ENCODE results near the gene SERPIND1.

Gene SERPIND1

GRCh38 chr22:20752104-20752741, 21.7 kb upstream of the SERPIND1 start:
- H3K36me3 ChIP-seq (ENCODE audit: control insufficient read depth in 1 of 2, insufficient read depth in 2 of 2, low read depth in 1 of 2, low read length in 2 of 2): peaks cover 37 to 74% of the 10 kb centered on the region in 2 experiments
- H2AK5ac ChIP-seq (ENCODE audit: low read length, severe bottlenecking): peak overlapping the region; percentile 6
- no peak overlapping the region for H2BK12ac ChIP-seq (ENCODE audit: low read length in 2 of 2)
- H3K4me3 ChIP-seq (ENCODE audit: insufficient read depth in 1 of 2, low read depth in 1 of 2, low read length in 2 of 2): no peak overlapping the region
- no peak overlapping the region for H4K91ac ChIP-seq (ENCODE audit: low read length)
- H3K4ac ChIP-seq (ENCODE audit: low read depth in 1 of 2, low read length in 2 of 2): no peak overlapping the region
- no peak for DNase-seq
- H3K79me1 ChIP-seq (replicated peaks; ENCODE audit: low read length, poor library complexity, severe bottlenecking): peaks cover 2% of the 10 kb centered on the region
- no peak overlapping the region for H3K27ac ChIP-seq (ENCODE audit: low read length, poor library complexity, severe bottlenecking)
- H3K23ac ChIP-seq (ENCODE audit: low read length in 2 of 2): no peak overlapping the region
- no peak overlapping the region for H3K4me2 ChIP-seq (ENCODE audit: low read length, poor library complexity, severe bottlenecking)
- H2BK120ac ChIP-seq (ENCODE audit: low read depth, low read length): no peak overlapping the region
- H3K9ac ChIP-seq (ENCODE audit: low read length): no peak overlapping the region
- no peak overlapping the region for H2AFZ ChIP-seq (ENCODE audit: low read depth, low read length)
- H4K8ac ChIP-seq (ENCODE audit: low read length): no peak overlapping the region
- H3K27me3 ChIP-seq (ENCODE audit: control insufficient read depth in 1 of 2, insufficient read depth in 1 of 2, low read length in 2 of 2): no peaks in the 10 kb centered on the region
- H2BK5ac ChIP-seq (ENCODE audit: low read depth, low read length, poor library complexity, severe bottlenecking): no peak overlapping the region
- 93% methylated on average over 7 of the region's 7 CpGs for WGBS
- no peaks in the 10 kb centered on the region for H3K9me3 ChIP-seq (ENCODE audit: control insufficient read depth, low read length)
- peaks cover 24% of the 10 kb centered on the region for H3K4me1 ChIP-seq (ENCODE audit: control insufficient read depth, insufficient read depth, low read depth, low read length)
- no peak overlapping the region for H2BK15ac ChIP-seq (ENCODE audit: low read depth, poor library complexity, severe bottlenecking)
- no peak overlapping the region for H3K18ac ChIP-seq (ENCODE audit: low read depth in 1 of 2, low read length in 2 of 2)
- no peak overlapping the region for H3K14ac ChIP-seq (ENCODE audit: low read length in 2 of 2)

DNA sequence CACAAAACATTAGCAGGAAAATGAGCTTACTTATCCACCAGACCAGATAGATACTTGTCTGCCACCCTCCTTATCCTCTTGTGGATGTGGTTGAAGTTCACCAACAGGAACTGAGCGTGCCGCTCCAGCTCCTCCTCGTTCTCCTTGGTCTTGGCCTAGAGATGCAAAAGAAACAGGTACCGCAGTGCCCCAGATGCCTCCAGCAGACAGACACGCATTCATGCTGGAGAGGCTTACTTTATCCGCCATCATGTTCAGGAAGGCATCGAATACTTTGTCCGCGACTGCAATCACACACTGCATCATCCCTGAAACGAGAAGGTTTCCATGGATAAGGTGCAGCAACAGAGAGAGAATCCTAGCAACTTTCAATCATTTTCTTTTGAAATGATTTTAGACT, 21.0 kb upstream of the SERPIND1 start:
- no peak overlapping the region for H2BK120ac ChIP-seq (ENCODE audit: low read depth, low read length)
- no peak overlapping the region for H2AFZ ChIP-seq (ENCODE audit: low read depth, low read length)
- no peak overlapping the region for H3K27ac ChIP-seq (ENCODE audit: low read length, poor library complexity, severe bottlenecking)
- no peak overlapping the region for H3K4me2 ChIP-seq (ENCODE audit: low read length, poor library complexity, severe bottlenecking)
- no peak overlapping the region for H3K9ac ChIP-seq (ENCODE audit: low read length)
- no peak overlapping the region for H4K91ac ChIP-seq (ENCODE audit: low read length)
- no peak overlapping the region for H3K14ac ChIP-seq (ENCODE audit: low read length in 2 of 2)
- H3K4me3 ChIP-seq (ENCODE audit: insufficient read depth in 1 of 2, low read depth in 1 of 2, low read length in 2 of 2): no peak overlapping the region
- no peak for DNase-seq
- WGBS: 97% methylated on average over 9 of the region's 10 CpGs
- H3K36me3 ChIP-seq (ENCODE audit: control insufficient read depth in 1 of 2, insufficient read depth in 2 of 2, low read depth in 1 of 2, low read length in 2 of 2): peaks cover 33 to 72% of the 10 kb centered on the region in 2 experiments
- peaks cover 24% of the 10 kb centered on the region for H3K4me1 ChIP-seq (ENCODE audit: control insufficient read depth, insufficient read depth, low read depth, low read length)
- H3K18ac ChIP-seq (ENCODE audit: low read depth in 1 of 2, low read length in 2 of 2): no peak overlapping the region
- no peak overlapping the region for H4K8ac ChIP-seq (ENCODE audit: low read length)
- H3K79me1 ChIP-seq (replicated peaks; ENCODE audit: low read length, poor library complexity, severe bottlenecking): peaks cover 2% of the 10 kb centered on the region
- no peaks in the 10 kb centered on the region for H3K27me3 ChIP-seq (ENCODE audit: control insufficient read depth in 1 of 2, insufficient read depth in 1 of 2, low read length in 2 of 2)
- no peak overlapping the region for H3K23ac ChIP-seq (ENCODE audit: low read length in 2 of 2)
- no peak overlapping the region for H2BK12ac ChIP-seq (ENCODE audit: low read length in 2 of 2)
- H2AK5ac ChIP-seq (ENCODE audit: low read length, severe bottlenecking): no peak overlapping the region
- no peaks in the 10 kb centered on the region for H3K9me3 ChIP-seq (ENCODE audit: control insufficient read depth, low read length)
- H2BK15ac ChIP-seq (ENCODE audit: low read depth, poor library complexity, severe bottlenecking): no peak overlapping the region
- no peak overlapping the region for H2BK5ac ChIP-seq (ENCODE audit: low read depth, low read length, poor library complexity, severe bottlenecking)
- no peak overlapping the region for H3K4ac ChIP-seq (ENCODE audit: low read depth in 1 of 2, low read length in 2 of 2)

DNA sequence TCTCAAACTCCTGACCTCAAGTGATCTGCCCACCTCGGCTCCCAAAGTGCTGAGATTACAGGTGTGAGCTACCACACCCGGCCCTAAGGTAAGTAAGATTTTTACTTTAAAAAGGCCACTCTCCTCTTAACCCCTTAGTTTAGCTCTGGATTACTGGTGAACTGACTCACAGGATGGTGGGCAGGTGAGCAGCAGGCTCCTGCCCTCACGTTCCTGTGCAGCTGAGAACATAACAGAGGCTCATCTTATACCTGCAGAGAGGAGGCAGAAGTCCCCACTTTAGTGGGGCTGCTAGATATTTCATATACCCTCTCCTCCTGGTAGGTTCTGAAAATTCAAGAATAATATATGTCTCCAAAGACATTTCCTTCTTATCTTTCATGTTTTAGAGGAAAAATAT, 17.1 kb upstream of the SERPIND1 start:
- no peak overlapping the region for H3K4me2 ChIP-seq (ENCODE audit: low read length, poor library complexity, severe bottlenecking)
- no peak overlapping the region for H2BK12ac ChIP-seq (ENCODE audit: low read length in 2 of 2)
- peaks cover 18 to 62% of the 10 kb centered on the region in 2 experiments for H3K36me3 ChIP-seq (ENCODE audit: control insufficient read depth in 1 of 2, insufficient read depth in 2 of 2, low read depth in 1 of 2, low read length in 2 of 2)
- DNase-seq: no peak
- H2BK5ac ChIP-seq (ENCODE audit: low read depth, low read length, poor library complexity, severe bottlenecking): no peak overlapping the region
- no peaks in the 10 kb centered on the region for H3K9me3 ChIP-seq (ENCODE audit: control insufficient read depth, low read length)
- H3K27ac ChIP-seq (ENCODE audit: low read length, poor library complexity, severe bottlenecking): no peak overlapping the region
- H3K27me3 ChIP-seq (ENCODE audit: control insufficient read depth in 1 of 2, insufficient read depth in 1 of 2, low read length in 2 of 2): no peaks in the 10 kb centered on the region
- peaks cover 5% of the 10 kb centered on the region for H3K4me1 ChIP-seq (ENCODE audit: control insufficient read depth, insufficient read depth, low read depth, low read length)
- no peak overlapping the region for H2BK15ac ChIP-seq (ENCODE audit: low read depth, poor library complexity, severe bottlenecking)
- 91% methylated on average over 1 of the region's 3 CpGs for WGBS
- H2AK5ac ChIP-seq (ENCODE audit: low read length, severe bottlenecking): no peak overlapping the region
- no peak overlapping the region for H4K8ac ChIP-seq (ENCODE audit: low read length)
- no peak overlapping the region for H3K14ac ChIP-seq (ENCODE audit: low read length in 2 of 2)
- H3K9ac ChIP-seq (ENCODE audit: low read length): no peak overlapping the region
- no peak overlapping the region for H3K18ac ChIP-seq (ENCODE audit: low read depth in 1 of 2, low read length in 2 of 2)
- no peak overlapping the region for H4K91ac ChIP-seq (ENCODE audit: low read length)
- no peak overlapping the region for H2BK120ac ChIP-seq (ENCODE audit: low read depth, low read length)
- H3K79me1 ChIP-seq (replicated peaks; ENCODE audit: low read length, poor library complexity, severe bottlenecking): no peaks in the 10 kb centered on the region
- H3K4me3 ChIP-seq (ENCODE audit: insufficient read depth in 1 of 2, low read depth in 1 of 2, low read length in 2 of 2): no peak overlapping the region
- no peak overlapping the region for H3K23ac ChIP-seq (ENCODE audit: low read length in 2 of 2)
- no peak overlapping the region for H2AFZ ChIP-seq (ENCODE audit: low read depth, low read length)
- no peak overlapping the region for H3K4ac ChIP-seq (ENCODE audit: low read depth in 1 of 2, low read length in 2 of 2)

GRCh38 chr22:20758688-20759087, 15.2 kb upstream of the SERPIND1 start:
- Histone ChIP-seq H2AK5ac (ENCODE audit: low read length, severe bottlenecking) (no peak overlapping the region), H3K9ac (ENCODE audit: low read length) (no peak overlapping the region), H3K36me3 (ENCODE audit: control insufficient read depth in 1 of 2, insufficient read depth in 2 of 2, low read depth in 1 of 2, low read length in 2 of 2) (peaks cover 16 to 61% of the 10 kb centered on the region in 2 experiments), H2BK15ac (ENCODE audit: low read depth, poor library complexity, severe bottlenecking) (no peak overlapping the region), H3K14ac (ENCODE audit: low read length in 2 of 2) (no peak overlapping the region), H2AFZ (ENCODE audit: low read depth, low read length) (no peak overlapping the region), H3K23ac (ENCODE audit: low read length in 2 of 2) (no peak overlapping the region), H3K27me3 (ENCODE audit: control insufficient read depth in 1 of 2, insufficient read depth in 1 of 2, low read length in 2 of 2) (no peaks in the 10 kb centered on the region), H3K9me3 (ENCODE audit: control insufficient read depth, low read length) (no peaks in the 10 kb centered on the region), H2BK12ac (ENCODE audit: low read length in 2 of 2) (no peak overlapping the region), H4K91ac (ENCODE audit: low read length) (no peak overlapping the region), H3K4ac (ENCODE audit: low read depth in 1 of 2, low read length in 2 of 2) (no peak overlapping the region), H3K4me1 (ENCODE audit: control insufficient read depth, insufficient read depth, low read depth, low read length) (no peaks in the 10 kb centered on the region), H2BK5ac (ENCODE audit: low read depth, low read length, poor library complexity, severe bottlenecking) (no peak overlapping the region), H3K27ac (ENCODE audit: low read length, poor library complexity, severe bottlenecking) (no peak overlapping the region), H4K8ac (ENCODE audit: low read length) (no peak overlapping the region), H3K4me2 (ENCODE audit: low read length, poor library complexity, severe bottlenecking) (no peak overlapping the region), H2BK120ac (ENCODE audit: low read depth, low read length) (no peak overlapping the region), H3K79me1 (replicated peaks; ENCODE audit: low read length, poor library complexity, severe bottlenecking) (no peaks in the 10 kb centered on the region), H3K4me3 (ENCODE audit: insufficient read depth in 1 of 2, low read depth in 1 of 2, low read length in 2 of 2) (no peak overlapping the region), H3K18ac (ENCODE audit: low read depth in 1 of 2, low read length in 2 of 2) (no peak overlapping the region)
- WGBS: 94% methylated on average over 2 of the region's 2 CpGs
- DNase-seq: no peak

All from mesenchymal stem cell (in vitro differentiated cells and primary cell).